ENCODE results near the gene CEP89.

Gene CEP89

DNA sequence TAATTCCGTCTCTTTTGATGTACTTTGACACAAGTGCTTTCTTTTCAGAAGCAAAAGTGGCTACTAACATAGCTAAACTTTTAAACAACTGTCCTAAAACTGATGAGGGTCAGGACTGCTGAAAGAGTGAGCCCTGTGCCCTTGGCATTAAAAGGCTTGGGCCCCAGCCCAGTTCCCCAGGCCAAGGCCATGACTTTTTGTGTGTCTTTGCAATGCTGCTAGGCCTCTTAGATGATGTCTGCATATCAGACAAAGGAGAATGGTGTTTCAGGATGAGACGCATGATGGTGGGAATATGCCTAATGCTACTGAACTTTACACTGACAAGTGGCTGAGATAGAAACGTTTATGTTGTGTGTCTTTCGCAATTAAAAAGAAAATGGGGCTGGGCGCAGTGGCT lies 140.1 kb downstream of the CEP89 start:
- DNase-seq: no peak

DNA sequence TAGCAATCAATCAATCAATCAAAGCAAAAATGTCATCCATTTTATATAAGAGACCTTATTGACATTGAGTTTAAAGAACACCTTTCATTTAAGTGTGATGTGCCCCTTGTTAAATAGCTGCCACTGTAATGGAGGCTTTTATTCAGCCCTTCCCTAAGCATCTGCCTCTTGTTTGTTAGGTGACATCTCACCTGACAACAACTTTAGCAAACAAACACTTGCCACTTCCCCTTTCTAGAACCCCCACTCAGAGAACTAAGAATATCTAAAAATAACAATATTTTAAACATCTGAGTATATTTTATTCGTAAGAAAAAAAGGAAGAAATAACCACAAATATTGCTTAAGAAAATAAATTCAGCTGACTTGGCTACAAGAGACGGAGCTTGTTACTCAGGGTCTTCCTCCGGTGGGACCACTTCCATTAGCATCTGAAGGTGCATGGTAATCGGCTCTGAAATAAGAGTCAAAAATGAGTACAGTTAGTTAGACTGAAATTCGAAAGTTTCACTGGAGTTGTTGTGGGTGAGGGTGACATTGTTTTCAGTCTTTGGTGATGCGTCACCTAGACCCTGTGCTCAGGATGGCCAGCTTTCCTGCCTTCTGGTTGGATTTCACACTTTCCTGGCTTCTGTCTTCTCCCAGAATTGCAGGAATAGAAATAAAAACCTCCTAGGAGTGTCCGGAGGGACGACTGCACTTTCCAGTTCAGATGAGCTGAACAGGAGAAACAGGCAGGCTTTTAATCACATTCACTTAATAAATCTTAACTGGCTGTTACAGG lies 141.3 kb downstream of the CEP89 start:
- DNase-seq: no peak

DNA sequence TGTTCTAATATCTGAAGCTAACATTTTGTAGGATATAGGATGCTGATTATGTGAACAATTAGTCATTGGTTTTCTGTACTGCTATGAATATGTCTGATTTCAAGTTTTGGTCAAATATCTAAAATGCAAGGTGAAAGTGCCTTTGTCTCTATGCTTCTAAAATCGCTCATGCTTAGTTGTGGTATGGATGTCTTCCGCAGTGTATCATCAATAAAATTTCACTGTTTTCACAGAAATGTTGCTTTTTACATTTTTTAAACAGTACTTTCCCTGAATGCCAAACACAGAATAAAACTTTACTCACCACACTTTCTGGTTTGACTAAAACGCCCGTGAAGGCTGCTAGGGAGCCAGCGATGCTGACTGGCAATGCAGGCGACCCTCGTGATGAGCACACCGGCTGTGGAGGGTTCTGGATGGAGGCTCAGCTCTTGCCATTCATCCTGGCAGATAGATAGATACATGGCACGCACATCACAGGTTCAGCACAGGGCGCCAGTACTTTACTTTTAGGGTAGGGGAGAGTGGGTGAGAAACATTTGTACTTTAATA lies 142.3 kb downstream of the CEP89 start:
- DNase-seq: no peak

DNA sequence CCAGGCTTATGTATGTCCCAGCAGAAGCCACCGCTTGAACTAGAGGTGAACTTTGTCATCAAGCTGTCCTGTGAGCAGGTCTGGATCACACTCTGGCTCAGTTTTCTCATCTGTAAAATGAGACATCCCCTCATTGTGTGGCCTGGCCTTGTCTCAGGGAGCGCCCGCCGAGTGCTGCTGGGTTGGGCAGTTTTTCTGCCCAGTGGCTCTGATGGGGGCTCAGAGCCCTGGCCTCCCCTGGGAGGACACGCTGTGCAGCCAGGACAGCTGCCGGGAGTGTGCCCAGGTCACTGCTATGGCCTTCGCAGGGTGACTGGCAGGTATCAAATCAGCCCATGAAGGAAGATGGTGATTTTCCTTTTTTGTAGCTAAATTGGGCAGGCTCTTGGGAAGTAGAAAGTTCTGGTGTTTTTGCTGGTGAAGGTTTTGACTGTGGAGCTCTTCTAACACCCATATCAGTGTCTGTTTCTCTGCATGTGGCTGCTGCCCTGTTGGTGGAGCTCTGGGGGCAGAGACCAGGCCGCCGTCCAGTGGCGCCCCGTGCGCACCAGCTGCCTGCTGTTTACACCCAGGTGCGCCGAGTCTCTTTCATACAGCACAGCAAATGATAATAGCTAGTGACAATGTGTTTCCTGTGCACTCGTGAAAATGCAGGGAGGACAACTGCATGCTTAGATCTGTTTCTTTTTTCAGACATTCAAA lies 143.0 kb downstream of the CEP89 start:
- DNase-seq: no peak

DNA sequence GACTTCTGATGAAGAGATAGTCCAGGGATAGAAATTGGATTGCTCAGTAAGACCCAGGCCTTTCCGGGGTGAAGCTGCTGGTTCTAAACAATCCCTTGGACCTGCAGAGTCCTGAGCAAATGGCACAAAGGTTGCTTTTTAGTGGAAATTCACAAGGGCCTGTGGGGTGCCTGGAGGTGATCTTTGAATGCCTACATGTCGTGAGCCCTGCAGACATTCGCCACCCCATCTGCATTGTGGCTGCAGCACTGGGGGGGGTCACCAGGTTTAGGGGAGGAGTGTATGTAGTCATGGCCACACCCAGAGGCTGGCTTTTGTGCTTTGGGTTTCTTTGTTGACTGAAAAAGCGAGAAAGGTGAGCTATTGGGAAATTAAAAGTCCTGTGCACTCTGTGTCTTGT lies 143.6 kb downstream of the CEP89 start:
- DNase-seq: no peak

All from DMS 273 treated with DMSO at 0.1 percent for 48 hours (cell line).